Left ventricle myocardium inferior (tissue), 1 donor: ENCODE measurements around the gene DENND10. TPM values are rescaled to one million over a fixed set of nuclear protein-coding genes. Genes with fewer than 3 reads are reported as not detected.
A peak's percentile ranks its signal among the peaks of the same experiment; 100 is the strongest.
"Not testable (repeated sequence)": the region's sequence is repeated elsewhere in the genome, so short reads cannot be mapped to it uniquely, and the experiment has no call there.

ENCODE experiments used
- DNase-seq: peaks from one replicate; pipeline ENCODE4 v3.0.0-alpha.2; 2020
- H3K27ac ChIP-seq: fragments of 200-600 bp; replicated peaks from 2 replicates; pipeline ENCODE4 v1.8.0; 2021
- H3K27me3 ChIP-seq: fragments of 200-600 bp; 2 replicates; pipeline ENCODE4 v1.8.0; 2021; ENCODE audit warnings: low read depth
- H3K36me3 ChIP-seq: fragments of 200-600 bp; 2 replicates; pipeline ENCODE4 v1.8.0; 2021
- H3K4me1 ChIP-seq: fragments of 200-600 bp; 2 replicates; pipeline ENCODE4 v1.8.0; 2021
- H3K4me3 ChIP-seq: fragments of 200-600 bp; 2 replicates; pipeline ENCODE4 v1.8.0; 2021; ENCODE audit warnings: mild to moderate bottlenecking, moderate library complexity
- H3K9me3 ChIP-seq: fragments of 200-600 bp; replicated peaks from 2 replicates; pipeline ENCODE4 v1.8.0; 2021
- CTCF ChIP-seq: fragments of 200-600 bp; IDR thresholded peaks from 2 replicates; pipeline ENCODE4 v1.8.0; 2021; ENCODE audit warnings: antibody characterized with exemption, mild to moderate bottlenecking, borderline replicate concordance
- intact Hi-C: fragments of 100-400 bp; cut with micrococcal nuclease; formaldehyde crosslinking; loops from one replicate; pipeline ENCODE4 v1.11.0; 2022
- total RNA-seq: library from RNA; stranded (reverse); fragmentation: NEBNext Ultra II Directional; extraction: Animal tissue kit (Norgen Biotek cat#: 25700); gene quantifications from one replicate; pipeline ENCODE4 v1.2.1, GENCODE V29; 2021
- donor health status: DM: no; HTN: yes; CAD: no; lungs with severe emphysema.

The DENND10 gene
- total RNA-seq, 1 donor from 2014 or later = 18.3 TPM

DNA sequence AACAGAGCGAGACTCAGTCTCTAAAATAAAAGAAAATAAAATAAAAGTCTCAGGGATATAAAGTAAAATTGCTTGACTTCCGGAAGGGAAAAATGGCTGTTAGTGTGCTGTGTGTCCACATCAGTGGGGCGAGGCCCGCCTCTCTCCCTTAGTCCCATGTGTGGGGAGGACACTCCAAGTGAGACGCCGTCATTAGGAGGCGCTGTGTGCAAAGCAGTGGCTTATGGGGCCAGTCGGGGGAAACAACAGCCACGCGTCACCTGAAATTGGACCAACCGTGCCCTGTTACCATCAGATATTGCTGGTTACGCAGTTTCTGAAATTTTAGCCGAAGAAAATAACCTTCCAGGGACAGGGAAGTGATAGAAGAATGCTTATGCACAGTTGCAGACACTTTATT, 45.8 kb downstream of the DENND10 start:
- peaks cover 92% of the 10 kb centered on the region for H3K36me3 ChIP-seq
- no peak overlapping the region for H3K4me3 ChIP-seq
- peaks cover 18% of the 10 kb centered on the region for H3K4me1 ChIP-seq
- H3K9me3 ChIP-seq = no peaks in the 10 kb centered on the region
- TF ChIP-seq CTCF = no peak
- intact Hi-C loops = no loop called here
- no peak overlapping the region for H3K27ac ChIP-seq
- H3K27me3 ChIP-seq = no peaks in the 10 kb centered on the region
- DNase-seq = no peak

DNA sequence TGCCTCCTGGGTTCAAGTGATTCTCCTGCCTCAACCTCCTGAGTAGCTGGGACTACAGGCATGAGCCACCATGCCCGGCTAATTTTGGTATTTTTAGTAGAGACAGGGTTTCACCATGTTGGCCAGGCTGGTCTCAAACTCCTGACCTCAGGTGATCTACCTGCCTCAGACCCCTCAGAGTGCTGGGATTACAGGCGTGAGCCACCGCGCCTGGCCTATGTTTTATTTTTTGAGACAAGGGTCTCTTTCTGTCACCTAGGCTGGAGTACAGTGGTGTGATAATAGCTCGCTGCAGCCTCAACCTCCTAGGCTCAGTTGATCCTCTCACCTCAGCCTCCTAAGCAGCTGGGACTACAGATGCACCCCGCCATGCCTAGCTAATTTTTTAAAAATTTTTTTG, 47.7 kb downstream of the DENND10 start:
- H3K4me3 ChIP-seq, H3K4me1 ChIP-seq, H3K27ac ChIP-seq, DNase-seq, H3K27me3 ChIP-seq, H3K9me3 ChIP-seq, intact Hi-C loops: not testable (repeated sequence)
- H3K36me3 ChIP-seq = peaks cover 100% of the 10 kb centered on the region

DNA sequence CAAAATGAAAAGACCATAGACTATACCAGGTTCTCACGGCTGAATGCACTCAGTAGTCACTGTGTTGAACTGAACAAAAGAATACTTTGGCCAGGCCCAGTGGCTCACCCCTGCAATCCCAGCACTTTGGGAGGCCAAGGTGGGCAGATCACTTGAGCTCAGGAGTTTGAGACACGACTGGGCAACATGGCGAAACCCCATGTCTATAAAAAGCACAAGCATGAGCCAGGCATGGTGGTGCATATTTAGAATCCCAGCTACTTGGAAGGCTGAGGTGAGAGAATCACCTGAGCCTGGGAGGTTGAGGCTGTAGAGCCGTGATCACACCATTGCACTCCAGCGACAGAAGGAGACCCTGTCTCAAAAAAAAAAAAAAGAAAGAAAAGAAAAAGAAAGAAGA, 49.1 kb downstream of the DENND10 start:
- H3K36me3 ChIP-seq = peaks cover 100% of the 10 kb centered on the region
- H3K4me3 ChIP-seq = no peak overlapping the region
- H3K27me3 ChIP-seq = no peaks in the 10 kb centered on the region
- TF ChIP-seq CTCF = no peak
- intact Hi-C loops = no loop called here
- H3K27ac ChIP-seq = no peak overlapping the region
- peaks cover 6% of the 10 kb centered on the region for H3K4me1 ChIP-seq
- H3K9me3 ChIP-seq = no peaks in the 10 kb centered on the region
- DNase-seq = no peak

DNA sequence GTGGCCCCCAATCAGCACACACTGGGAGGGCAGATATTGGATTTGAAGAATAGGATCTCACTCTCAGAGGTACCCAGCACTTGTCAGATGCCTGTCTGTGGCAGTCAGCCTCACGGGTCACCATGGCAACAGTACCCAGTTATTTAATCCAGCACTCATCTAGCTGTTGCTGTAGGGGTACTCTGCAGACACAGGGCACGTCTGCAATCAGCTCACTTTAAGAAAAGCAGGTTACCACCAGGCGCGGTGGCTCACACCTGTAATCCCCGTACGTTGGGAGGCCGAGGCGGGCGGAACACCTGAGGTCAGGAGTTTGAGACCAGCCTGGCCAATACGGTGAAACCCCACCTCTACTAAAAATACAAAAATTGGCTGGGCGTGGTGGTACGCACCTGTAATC, 49.7 kb downstream of the DENND10 start:
- no peak overlapping the region for H3K27ac ChIP-seq
- intact Hi-C loops = no loop called here

DNA sequence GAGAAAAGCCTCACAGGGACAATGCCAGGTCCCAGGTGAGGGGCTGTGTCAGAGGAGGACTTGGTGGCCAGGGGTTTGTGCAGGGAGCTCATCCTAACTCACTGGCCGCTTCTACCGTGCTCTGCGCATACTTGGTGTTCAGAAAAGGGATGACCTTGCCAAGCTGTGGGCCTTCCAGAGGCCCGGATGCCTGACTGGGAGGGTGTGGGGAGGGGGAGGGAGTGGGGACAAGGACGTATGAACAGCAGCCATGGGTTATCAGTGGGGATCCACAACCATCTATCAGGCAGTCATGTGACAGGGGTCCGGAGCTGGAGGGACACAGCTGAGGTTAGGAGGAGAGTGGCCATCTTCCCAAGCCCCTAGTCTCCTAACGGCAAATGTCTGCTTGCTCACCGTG, 55.4 kb downstream of the DENND10 start:
- DNase-seq = no peak
- no peaks in the 10 kb centered on the region for H3K27me3 ChIP-seq
- peaks cover 72% of the 10 kb centered on the region for H3K36me3 ChIP-seq
- no peaks in the 10 kb centered on the region for H3K9me3 ChIP-seq
- H3K4me3 ChIP-seq = no peak overlapping the region
- H3K4me1 ChIP-seq = peaks cover 17% of the 10 kb centered on the region
- H3K27ac ChIP-seq = no peak overlapping the region
- intact Hi-C loops = no loop called here
- no peak for TF ChIP-seq CTCF

More for the DNA sequence above, 49.7 kb downstream of the DENND10 start:
- Histone ChIP-seq H3K9me3 (no peaks in the 10 kb centered on the region), H3K4me3 (no peak overlapping the region), H3K36me3 (peaks cover 100% of the 10 kb centered on the region), H3K27me3 (no peaks in the 10 kb centered on the region), H3K4me1 (peaks cover 6% of the 10 kb centered on the region)
- no peak for TF ChIP-seq CTCF
- no peak for DNase-seq

GRCh38 chr10:119161680-119162451, 58.0 kb downstream of the DENND10 start:
- intact Hi-C loops = no loop called here
- peak overlapping the region; percentile 17 for H3K27ac ChIP-seq
- DNase-seq = no peak

More at GRCh38 chr10:119161680-119162451, 58.0 kb downstream of the DENND10 start:
- peak; percentile 16 for TF ChIP-seq CTCF
- Histone ChIP-seq H3K4me1 (peaks cover 39% of the 10 kb centered on the region), H3K27me3 (no peaks in the 10 kb centered on the region), H3K4me3 (no peak overlapping the region), H3K9me3 (no peaks in the 10 kb centered on the region), H3K36me3 (peaks cover 47% of the 10 kb centered on the region)
